IPS-NIHi7 (cell line): Measurements from ENCODE around the gene PGAP6.
"Not testable (repeated sequence)": the region's sequence is repeated elsewhere in the genome, so short reads cannot be mapped to it uniquely, and the experiment has no call there.

Experiments
- DNase-seq: peaks from one replicate; pipeline ENCODE4 v3.0.0; 2012; ENCODE audit warnings: mixed read lengths; ENCODE audit errors: extremely low spot score

The PGAP6 gene

GRCh38 chr16:351804-352520 is 29.8 kb downstream of the PGAP6 start:
- DNase-seq, result no peak

DNA sequence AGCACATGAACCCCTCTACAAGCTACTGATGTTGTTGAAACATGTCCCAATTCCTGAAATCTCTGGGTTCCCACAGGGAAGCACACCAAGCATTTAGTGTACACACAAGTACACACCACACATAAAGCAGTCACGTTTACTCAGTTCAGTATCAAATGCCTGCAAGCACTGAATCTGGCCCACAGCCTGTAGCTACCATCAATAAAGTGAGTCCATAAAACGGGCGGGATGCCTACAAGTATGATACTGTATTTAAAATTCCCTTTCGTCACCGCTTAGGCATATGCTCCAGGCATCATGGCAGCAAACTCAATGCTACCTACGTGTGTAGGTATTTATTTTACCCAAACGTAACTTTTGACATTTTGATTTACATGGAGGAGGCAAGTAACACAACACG is 31.6 kb downstream of the PGAP6 start:
- DNase-seq, result no peak

DNA sequence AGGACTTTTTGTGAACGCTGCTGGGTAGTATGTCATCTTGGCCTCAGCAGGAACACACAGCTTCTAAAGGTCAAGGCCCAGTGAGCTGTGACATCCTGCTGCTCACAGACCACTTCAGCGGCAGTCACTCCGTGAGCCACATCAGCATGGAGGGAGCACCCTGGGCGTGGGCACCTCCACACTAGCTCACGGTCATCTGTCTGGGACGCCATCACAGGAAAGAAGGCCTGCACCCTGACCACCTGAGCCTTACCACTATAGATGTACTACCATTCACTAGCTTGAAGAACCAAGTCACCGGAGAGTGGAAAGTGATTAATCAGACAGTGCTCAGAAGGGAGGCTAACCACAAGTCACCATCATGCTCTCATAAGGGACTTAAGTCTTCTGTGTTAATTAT is 32.6 kb downstream of the PGAP6 start:
- no peak for DNase-seq

DNA sequence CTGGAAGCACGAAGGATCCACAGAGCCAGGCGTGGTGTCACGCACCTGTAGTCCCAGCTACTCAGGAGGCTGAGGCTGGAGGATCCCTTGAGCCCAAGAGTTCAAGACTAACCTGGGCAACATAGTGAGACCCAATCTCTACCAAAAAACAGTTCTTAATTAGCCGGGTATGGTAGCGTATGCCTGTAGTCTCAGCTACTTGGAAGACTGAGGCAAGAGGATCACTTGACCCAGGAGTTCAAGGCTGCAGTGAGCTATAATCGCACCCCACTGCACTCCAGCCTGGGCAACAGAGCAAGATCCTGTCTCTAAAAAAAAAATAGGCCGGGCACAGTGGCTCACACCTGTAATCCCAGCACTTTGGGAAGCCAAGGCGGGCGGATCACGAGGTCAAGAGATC is 33.3 kb downstream of the PGAP6 start:
- DNase-seq, result not testable (repeated sequence)

DNA sequence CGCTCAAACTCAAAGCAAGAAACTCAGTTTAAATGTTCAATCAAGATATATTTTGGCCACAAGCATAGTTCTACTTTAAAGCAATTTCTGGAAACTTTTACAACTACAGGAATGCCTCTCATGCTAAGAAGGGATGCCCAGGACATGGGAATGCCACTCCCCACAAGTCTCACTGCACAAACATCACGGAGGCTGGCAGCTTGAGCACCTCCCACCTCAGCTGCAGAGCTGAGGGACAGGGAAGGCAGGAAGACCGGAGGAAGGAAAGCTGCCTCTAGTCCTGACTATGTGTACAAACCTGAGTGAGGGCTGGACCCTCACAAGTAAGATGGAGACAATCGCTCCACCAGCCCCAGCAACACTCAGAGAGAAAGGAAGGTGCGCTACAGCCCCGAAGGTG is 34.6 kb downstream of the PGAP6 start:
- no peak for DNase-seq

GRCh38 chr16:346587-346986 is 35.2 kb downstream of the PGAP6 start:
- DNase-seq, result no peak

DNA sequence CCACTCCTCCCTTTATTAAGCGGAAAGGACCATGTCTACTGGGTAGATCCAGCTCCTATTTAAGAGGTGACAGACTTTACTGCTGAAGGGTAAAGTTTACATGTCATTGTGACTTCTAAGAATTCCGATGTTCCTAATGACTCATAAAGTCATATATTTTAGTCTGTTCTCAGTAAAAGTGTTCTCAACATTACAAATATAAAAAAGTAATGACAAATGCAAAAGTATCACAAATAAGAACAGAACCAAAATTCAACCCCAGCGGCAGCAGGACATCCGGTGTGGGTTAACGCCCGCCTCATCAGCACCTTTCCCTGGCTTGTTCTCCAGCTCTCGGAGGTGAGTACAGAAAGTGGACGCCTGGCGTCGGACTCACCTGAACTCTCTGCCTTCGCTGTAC is 36.0 kb downstream of the PGAP6 start:
- DNase-seq, result no peak

DNA sequence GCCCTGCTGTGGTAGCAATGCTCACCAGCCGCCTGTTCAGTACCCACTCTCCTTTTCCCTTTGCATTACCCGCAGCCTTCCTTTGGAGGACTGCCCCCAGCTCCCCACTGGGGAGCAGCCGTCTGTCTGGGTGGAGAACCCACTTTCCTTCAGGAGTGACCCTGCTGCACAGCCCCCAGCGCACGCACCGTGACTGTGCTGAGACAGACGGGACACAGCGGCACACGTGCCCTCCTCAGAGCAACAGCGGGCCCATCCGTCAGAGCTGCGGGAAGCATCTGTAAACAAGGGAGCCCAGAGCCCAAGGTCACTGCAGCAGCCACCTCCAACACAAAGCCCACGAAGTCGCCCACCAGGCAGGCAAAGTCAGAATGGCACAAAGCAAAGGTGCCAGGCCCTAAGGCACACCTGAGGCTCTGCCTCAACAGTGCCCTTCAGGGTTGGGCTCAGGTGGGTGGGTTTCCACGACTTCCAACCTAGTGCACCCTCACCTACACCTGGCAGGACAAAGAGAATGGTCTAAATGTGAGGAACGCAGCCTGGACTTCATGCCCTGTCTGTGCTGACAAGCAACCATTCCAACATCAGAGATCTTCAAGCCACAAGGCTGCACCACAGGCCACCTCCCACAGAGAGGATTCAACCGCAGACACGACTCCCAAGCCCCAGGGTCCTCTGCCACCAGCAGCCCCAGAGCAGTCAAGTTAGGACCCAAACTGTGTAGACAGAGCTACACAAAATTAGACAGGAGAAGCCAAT is 39.1 kb downstream of the PGAP6 start:
- no peak for DNase-seq

- DNase-seq, result not testable (repeated sequence)
Measured at GRCh38 chr16:341974-342336, 39.8 kb downstream of the PGAP6 start.

DNA sequence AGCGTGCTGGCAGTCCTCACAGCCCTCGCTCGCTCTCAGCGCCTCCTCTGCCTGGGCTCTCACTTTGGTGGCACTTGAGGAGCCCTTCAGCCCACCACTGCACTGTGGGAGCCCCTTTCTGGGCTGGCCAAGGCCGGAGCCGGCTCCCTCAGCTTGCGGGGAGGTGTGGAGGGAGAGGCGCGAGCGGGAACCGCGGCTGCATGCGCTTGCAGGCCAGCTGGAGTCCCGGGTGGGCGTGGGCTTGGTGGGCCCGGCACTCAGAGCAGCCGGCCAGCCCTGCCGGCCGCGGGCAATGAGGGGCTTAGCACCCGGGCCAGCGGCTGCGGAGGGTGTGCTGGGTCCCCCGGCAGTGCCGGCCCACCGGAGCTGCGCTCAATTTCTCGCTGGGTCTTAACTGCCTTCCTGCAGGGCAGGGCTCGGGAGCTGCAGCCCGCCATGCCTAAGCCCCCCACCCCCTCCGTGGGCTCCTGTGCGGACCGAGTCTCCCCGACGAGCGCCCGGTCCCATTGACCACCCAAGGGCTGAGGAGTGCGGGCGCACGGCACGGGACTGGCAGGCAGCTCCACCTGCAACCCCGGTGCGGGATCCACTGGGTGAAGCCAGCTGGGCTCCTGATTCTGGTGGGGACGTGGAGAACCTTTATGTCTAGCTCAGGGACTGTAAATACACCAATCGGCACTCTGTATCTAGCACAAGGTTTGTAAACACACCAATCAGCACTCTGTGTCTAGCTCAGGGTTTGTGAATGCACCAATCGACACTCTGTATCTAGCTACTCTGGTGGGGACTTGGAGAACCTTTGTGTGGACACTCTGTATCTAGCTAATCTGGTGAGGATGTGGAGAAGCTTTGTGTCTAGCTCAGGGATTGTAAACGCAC is 40.4 kb downstream of the PGAP6 start:
- DNase-seq, result not testable (repeated sequence)

GRCh38 chr16:340370-341091 is 41.2 kb downstream of the PGAP6 start:
- DNase-seq, result no peak

GRCh38 chr16:339680-340079 is 42.1 kb downstream of the PGAP6 start:
- DNase-seq, result no peak

GRCh38 chr16:337975-338575 is 43.7 kb downstream of the PGAP6 start:
- DNase-seq, result no peak

GRCh38 chr16:337437-337836 is 44.3 kb downstream of the PGAP6 start:
- DNase-seq, result no peak

- no peak for DNase-seq
Measured at GRCh38 chr16:336269-336668, 45.5 kb downstream of the PGAP6 start.

- not testable (repeated sequence) for DNase-seq
Measured at GRCh38 chr16:334861-335632, 46.7 kb downstream of the PGAP6 start.

DNA sequence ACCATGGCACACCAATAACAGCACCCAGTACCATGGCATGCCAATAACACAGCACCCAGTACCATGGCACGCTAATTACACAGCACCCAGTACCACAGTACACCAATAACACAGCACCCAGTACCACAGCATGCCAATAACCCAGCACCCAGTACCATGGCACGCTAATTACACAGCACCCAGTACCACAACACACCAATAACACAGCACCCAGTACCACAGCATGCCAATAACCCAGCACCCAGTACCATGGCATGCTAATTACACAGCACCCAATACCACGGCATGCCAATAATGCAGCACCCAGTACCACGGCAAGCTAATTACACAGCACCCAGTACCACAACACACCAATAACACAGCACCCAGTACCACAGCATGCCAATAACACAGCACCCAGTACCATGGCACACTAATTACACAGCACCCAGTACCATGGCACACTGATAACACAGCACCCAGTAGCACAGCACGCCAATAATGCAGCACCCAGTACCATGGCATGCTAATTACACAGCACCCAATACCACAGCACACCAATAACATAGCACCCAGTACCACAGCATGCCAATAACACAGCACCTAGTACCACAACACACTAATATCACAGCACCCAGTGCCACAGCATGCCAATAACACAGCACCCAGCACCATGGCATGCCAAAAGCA is 47.5 kb downstream of the PGAP6 start:
- DNase-seq, result not testable (repeated sequence)

DNA sequence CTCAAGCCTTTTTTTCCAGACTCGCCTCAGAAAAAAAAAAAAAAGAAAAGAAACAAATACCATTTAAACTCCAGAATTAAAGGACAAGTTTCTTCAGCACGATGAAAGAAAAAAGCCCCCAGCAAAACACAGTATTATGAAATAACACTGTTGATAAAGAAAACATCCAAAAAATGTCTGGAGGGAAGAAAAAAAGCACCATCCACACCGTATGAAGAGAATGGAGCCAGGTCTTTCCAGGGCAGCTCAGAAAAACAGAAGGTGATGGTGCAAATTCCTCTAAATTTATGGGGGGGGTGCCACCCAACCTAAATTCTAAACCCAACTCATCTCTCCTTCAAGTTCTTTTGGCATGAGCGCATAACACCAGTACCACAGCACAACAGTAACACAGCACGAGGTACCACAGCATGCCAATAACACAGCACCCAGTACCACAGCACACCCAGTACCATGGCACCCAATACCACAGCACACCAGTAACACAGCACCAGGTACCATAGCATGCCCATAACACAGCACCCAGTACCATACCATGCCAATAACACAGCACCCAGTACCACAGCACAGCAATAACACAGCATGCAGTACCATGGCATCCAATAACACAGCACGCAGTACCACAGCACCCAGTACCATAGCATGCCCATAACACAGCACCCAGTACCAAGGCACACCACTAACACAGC is 48.2 kb downstream of the PGAP6 start:
- no peak for DNase-seq

DNA sequence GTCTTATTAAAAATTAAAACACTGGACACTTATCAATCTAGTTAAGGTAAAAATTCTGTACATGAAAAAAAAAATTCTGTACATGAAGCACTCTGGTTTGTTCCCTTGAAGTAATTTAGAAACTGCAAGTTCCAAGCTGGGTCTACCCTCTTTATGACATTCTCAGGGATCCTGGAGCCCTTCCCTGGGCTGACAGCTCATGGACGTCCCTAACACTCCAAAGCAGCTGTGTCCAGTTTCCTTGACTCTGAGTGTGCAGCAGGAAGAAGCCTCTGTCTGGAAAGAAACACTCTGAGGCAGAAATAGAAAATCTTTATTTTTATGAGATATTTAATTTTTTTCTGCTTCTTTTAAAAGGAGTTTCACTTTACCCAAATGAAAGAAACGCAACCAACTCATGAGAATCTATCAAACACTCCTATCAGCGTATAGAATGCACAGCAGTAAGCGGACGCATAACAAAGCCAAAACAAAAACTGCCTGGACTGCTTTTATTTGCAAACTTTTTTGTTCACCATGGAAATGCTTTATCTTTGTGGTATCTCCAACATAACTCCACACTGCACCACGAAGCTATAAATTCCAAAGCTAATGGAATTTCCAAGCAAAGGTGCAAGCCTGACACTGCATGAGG is 50.5 kb downstream of the PGAP6 start:
- DNase-seq, result not testable (repeated sequence)
